ENCODE measurements around the gene CCL19. TPM values are rescaled to one million over a fixed set of nuclear protein-coding genes. Genes with fewer than 3 reads are reported as not detected.
"Not testable (repeated sequence)": the region's sequence is repeated elsewhere in the genome, so short reads cannot be mapped to it uniquely, and the experiment has no call there.

Gene CCL19
- not detected for total RNA-seq

- Mint-ChIP-seq H3K36me3 (ENCODE audit: low read depth) (no peaks in the 10 kb centered on the region), H3K4me3 (no peak within 1 kb of the TSS), H3K27me3 (no peaks in the 10 kb centered on the region), H3K27ac (no peak within 1 kb of the TSS), H3K4me1 (no peaks in the 10 kb centered on the region), H3K9me3 (no peaks in the 10 kb centered on the region)
- ChIA-PET CTCF (interaction anchor here (0.9 to 1.2 kb wide), 2 partner anchors 9 to 11 kb away, joined by 3 to 5 read pairs; no protein-coding TSS in a partner anchor), POLR2A (no interaction called here)
- no peak for DNase-seq
Observed at GRCh38 chr9:34690983-34691935, at the start of gene CCL19. Gene CCL19 (minus strand): TSS chr9:34691276. CDS start chr9:34691139, 137 bp downstream.

DNA sequence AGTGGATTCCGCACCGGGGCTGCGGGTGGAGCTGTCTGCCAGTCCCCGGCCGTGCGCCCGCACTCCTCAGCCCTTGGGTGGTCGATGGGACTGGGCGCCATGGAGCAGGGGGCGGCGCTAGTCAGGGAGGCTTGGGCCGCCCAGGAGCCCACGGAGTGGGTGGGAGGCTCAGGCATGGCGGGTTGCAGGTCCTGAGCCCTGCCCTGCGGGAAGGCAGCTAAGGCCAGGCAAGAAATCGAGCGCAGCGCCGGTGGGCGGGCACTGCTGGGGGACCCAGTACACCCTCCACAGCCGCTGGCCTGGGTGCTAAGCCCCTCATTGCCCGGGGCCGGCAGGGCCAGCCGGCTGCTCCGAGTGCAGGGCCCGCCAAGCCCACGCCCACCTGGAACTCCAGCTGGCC is 49.1 kb upstream of the CCL19 start:
- H3K27me3 Mint-ChIP-seq; H3K4me1 Mint-ChIP-seq; H3K9me3 Mint-ChIP-seq; H3K27ac Mint-ChIP-seq; H3K4me3 Mint-ChIP-seq; POLR2A ChIA-PET; DNase-seq; H3K36me3 Mint-ChIP-seq (ENCODE audit: low read depth): not testable (repeated sequence)
- CTCF ChIA-PET, result interaction anchor here (0.7 kb wide), 1 partner anchor 28 kb away, joined by 3 read pairs; no protein-coding TSS in a partner anchor

DNA sequence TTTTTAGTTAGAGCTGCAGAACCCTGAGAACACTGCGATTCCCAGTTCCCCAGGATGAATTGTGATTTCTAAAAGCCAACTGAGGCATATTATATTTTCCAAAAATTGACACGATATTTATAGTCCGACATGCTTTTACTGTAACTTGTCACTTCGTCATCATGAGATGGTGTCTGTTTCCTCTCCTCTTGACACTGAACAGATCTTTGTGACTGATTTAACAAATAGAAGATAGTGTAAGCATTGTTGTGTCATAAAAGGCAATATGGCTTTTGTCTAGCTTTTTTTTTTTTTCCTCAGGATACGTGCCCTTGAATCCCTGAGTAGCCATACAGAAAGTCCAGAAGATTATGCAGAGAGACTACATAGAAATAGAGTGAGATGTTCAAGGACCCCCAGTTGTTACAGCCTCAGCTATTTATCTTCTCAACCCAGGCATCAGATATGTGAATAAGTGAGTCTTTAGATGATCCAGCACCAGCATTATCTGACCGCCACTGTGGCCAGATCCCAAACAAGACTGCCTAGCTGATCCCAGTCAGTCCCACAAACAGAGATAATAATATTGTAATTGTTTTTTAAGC is 46.7 kb upstream of the CCL19 start:
- Mint-ChIP-seq H3K27me3 (peaks cover 9% of the 10 kb centered on the region), H3K4me3 (no peak overlapping the region)

GRCh38 chr9:34734720-34735119 is 43.6 kb upstream of the CCL19 start:
- Mint-ChIP-seq H3K4me3 (no peak overlapping the region), H3K4me1 (no peaks in the 10 kb centered on the region), H3K9me3 (no peaks in the 10 kb centered on the region), H3K36me3 (ENCODE audit: low read depth) (no peaks in the 10 kb centered on the region), H3K27me3 (peaks cover 17% of the 10 kb centered on the region), H3K27ac (no peak overlapping the region)
- no peak for DNase-seq
- POLR2A ChIA-PET, result no interaction called here
- CTCF ChIA-PET, result no interaction called here

More for the DNA sequence above, 46.7 kb upstream of the CCL19 start:
- Mint-ChIP-seq H3K9me3 (no peaks in the 10 kb centered on the region), H3K36me3 (ENCODE audit: low read depth) (no peaks in the 10 kb centered on the region), H3K4me1 (no peaks in the 10 kb centered on the region), H3K27ac (no peak overlapping the region)
- ChIA-PET POLR2A (no interaction called here), CTCF (no interaction called here)
- DNase-seq, result no peak

DNA sequence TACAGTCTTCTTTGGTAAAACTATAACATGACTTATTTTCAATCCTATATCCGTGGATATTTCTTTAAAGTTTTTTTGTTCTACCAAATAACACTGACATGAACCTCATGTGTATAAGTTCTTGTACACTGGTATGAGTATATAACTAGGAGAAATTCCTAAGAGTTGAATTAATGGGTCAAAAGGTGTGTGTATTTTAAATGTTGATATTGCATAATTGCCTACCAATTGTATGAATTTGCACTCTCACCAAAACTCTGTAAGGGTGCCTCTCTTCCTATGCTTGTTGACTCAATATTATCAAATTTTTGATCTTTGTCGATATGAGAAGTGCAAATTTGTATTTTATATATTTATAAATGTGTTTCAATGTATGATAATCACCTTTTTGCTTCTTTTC is 41.8 kb upstream of the CCL19 start:
- H3K4me1 Mint-ChIP-seq, result no peaks in the 10 kb centered on the region
- H3K27ac Mint-ChIP-seq, result no peak overlapping the region
- no peaks in the 10 kb centered on the region for H3K36me3 Mint-ChIP-seq (ENCODE audit: low read depth)
- DNase-seq, result no peak
- no peaks in the 10 kb centered on the region for H3K9me3 Mint-ChIP-seq
- H3K27me3 Mint-ChIP-seq, result peaks cover 18% of the 10 kb centered on the region
- POLR2A ChIA-PET, result no interaction called here
- CTCF ChIA-PET, result no interaction called here
- no peak overlapping the region for H3K4me3 Mint-ChIP-seq

DNA sequence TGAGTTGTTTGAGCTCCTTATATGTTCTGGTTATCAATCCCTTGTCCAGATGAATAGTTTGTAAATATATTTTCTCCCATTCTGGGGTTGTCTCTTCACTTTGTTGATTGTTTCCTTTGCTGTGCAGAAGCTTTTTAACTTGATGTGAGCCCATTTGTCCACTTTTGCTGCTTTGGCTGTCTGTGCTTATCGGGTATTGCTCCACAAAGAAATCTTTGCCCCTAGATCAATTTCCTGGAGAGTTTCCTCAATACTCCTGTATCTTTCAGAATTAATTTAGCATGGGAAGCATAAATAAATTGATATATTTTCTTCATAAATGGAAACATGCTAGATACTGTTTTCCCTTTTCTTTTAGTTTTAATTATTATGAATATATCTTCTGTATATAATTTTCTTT is 41.4 kb upstream of the CCL19 start:
- no peak overlapping the region for H3K27ac Mint-ChIP-seq
- ChIA-PET CTCF (no interaction called here), POLR2A (no interaction called here)
- no peaks in the 10 kb centered on the region for H3K36me3 Mint-ChIP-seq (ENCODE audit: low read depth)
- H3K4me1 Mint-ChIP-seq, result no peaks in the 10 kb centered on the region
- peaks cover 18% of the 10 kb centered on the region for H3K27me3 Mint-ChIP-seq
- DNase-seq, result no peak
- no peaks in the 10 kb centered on the region for H3K9me3 Mint-ChIP-seq
- no peak overlapping the region for H3K4me3 Mint-ChIP-seq

GRCh38 chr9:34723141-34723540 is 32.1 kb upstream of the CCL19 start:
- no peaks in the 10 kb centered on the region for H3K36me3 Mint-ChIP-seq (ENCODE audit: low read depth)
- no peak overlapping the region for H3K27ac Mint-ChIP-seq
- no peak overlapping the region for H3K4me3 Mint-ChIP-seq
- H3K9me3 Mint-ChIP-seq, result no peaks in the 10 kb centered on the region
- H3K27me3 Mint-ChIP-seq, result peaks cover 9% of the 10 kb centered on the region
- no peaks in the 10 kb centered on the region for H3K4me1 Mint-ChIP-seq
- POLR2A ChIA-PET, result no interaction called here
- CTCF ChIA-PET, result no interaction called here
- no peak for DNase-seq

- H3K36me3 Mint-ChIP-seq (ENCODE audit: low read depth); DNase-seq; H3K27ac Mint-ChIP-seq; CTCF ChIA-PET; H3K9me3 Mint-ChIP-seq; H3K4me1 Mint-ChIP-seq; H3K27me3 Mint-ChIP-seq; H3K4me3 Mint-ChIP-seq: not testable (repeated sequence)
- POLR2A ChIA-PET, result interaction anchor here (0.9 kb wide), 1 partner anchor 10 kb away, joined by 3 read pairs; the partner anchor contains the start of gene CCL21
Observed at GRCh38 chr9:34719769-34720025, 28.6 kb upstream of the CCL19 start.

DNA sequence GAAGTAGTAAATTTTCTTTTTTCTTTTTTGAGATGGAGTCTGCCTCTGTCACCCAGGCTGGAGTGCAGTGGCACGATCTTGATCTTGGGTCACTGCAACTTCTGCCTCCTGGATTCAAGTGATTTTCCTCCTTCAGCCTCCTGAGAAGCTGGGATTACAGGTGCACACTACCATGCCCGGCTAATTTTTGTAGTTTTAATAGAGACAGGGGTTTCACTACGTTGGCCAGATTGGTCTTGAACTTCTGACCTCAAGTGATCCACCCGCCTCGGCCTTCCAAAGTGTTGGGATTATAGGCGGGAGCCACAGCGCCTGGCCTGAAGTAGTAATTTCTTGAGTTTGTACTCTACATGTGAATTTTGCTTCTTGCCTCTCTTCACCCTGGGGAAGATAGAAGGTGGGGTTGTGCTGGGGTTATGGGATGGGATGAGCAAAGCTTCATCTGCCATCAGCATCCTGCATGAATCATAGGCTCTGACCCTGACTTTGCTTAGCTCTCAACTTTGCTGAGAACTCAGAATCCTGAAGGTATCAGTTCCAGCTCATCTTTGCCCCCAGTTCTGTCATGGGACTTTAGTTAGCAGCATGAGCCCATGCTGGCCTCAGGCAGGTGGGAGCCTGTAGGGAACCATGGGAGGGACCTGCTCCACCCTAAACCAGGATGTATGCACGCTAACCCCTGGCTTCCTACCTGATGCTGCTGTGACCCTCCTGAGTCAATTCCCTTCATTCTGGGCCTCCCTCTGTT is 28.1 kb upstream of the CCL19 start:
- no peak overlapping the region for H3K4me3 Mint-ChIP-seq
- no peaks in the 10 kb centered on the region for H3K4me1 Mint-ChIP-seq
- no peaks in the 10 kb centered on the region for H3K36me3 Mint-ChIP-seq (ENCODE audit: low read depth)
- H3K27ac Mint-ChIP-seq, result no peak overlapping the region
- H3K9me3 Mint-ChIP-seq, result no peaks in the 10 kb centered on the region
- no peak for DNase-seq
- ChIA-PET POLR2A (interaction anchor here (0.9 kb wide), 1 partner anchor 9 kb away, joined by 3 read pairs; the partner anchor contains the start of gene CCL21), CTCF (no interaction called here)
- H3K27me3 Mint-ChIP-seq, result peaks cover 7% of the 10 kb centered on the region

DNA sequence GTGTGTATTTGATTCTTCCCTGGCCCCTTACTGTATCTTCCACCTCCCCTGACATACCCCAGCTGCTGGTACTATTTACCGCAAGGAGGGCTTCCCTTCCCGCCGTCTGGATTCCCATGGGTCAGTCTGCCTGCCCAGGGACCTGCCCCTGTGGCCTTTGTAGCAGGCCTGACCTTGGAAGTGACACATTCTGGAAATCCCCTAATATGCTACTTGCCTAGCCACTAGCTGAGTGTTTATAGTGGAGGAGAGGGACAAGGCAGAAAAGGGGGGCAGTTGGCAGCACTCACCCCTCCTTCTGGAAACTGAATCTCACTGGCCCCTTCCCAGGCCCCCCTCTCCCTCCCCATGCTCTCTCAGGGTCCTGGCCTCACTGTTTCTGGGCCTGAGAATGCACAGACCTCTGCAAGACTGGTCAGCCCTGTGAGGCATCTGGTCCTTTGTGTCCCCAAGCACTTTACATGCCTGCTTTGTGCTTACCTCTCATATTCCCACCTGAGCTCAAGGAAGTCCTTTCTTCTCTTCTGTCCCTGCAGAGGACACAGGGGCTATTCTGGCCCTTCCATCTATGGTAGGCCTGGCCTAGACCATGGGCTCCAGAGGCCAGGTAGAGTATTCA is 27.0 kb upstream of the CCL19 start:
- no peaks in the 10 kb centered on the region for H3K4me1 Mint-ChIP-seq
- H3K27me3 Mint-ChIP-seq, result peaks cover 14% of the 10 kb centered on the region
- no peak overlapping the region for H3K4me3 Mint-ChIP-seq
- no peak for DNase-seq
- ChIA-PET POLR2A (no interaction called here), CTCF (no interaction called here)
- H3K36me3 Mint-ChIP-seq (ENCODE audit: low read depth), result no peaks in the 10 kb centered on the region
- H3K9me3 Mint-ChIP-seq, result no peaks in the 10 kb centered on the region
- H3K27ac Mint-ChIP-seq, result no peak overlapping the region

GRCh38 chr9:34716711-34717110 is 25.6 kb upstream of the CCL19 start:
- Mint-ChIP-seq H3K27ac (no peak overlapping the region), H3K4me3 (no peak overlapping the region), H3K36me3 (ENCODE audit: low read depth) (no peaks in the 10 kb centered on the region), H3K27me3 (peaks cover 28% of the 10 kb centered on the region), H3K4me1 (no peaks in the 10 kb centered on the region), H3K9me3 (no peaks in the 10 kb centered on the region)
- ChIA-PET CTCF (interaction anchor here (1.4 kb wide), 1 partner anchor 14 kb away, joined by 7 read pairs; no protein-coding TSS in a partner anchor), POLR2A (no interaction called here)
- DNase-seq, result no peak

DNA sequence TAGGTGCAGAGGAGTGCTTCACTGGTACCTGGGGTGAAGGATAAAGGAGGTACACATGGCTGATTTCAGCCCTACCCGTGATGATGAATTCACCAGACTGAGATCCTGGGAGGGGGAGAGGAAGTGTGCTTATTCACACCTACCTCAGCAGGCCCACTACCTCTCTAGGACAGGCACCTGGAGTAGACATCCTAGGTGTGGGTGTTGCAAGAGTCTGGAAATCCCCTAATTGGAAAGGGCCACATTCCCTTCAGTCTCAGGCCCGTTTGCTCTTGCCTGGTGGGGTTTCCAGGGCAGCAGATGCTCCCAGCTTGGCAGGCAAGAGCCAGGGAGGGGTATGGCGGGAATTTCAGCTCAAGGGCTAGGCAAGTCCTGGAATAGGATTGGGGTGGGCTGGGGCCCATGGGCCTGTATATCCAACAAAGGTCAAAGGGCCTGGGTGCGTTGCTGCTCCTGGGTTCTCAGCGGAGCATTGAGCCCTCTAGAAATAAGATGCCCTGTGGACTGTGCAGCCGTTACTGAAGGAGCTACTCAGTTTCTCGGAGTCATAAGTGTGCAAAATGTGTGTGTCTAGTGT is 24.7 kb upstream of the CCL19 start:
- Mint-ChIP-seq H3K27me3 (peaks cover 23% of the 10 kb centered on the region), H3K27ac (no peak overlapping the region), H3K4me1 (no peaks in the 10 kb centered on the region), H3K4me3 (no peak overlapping the region), H3K36me3 (ENCODE audit: low read depth) (no peaks in the 10 kb centered on the region), H3K9me3 (no peaks in the 10 kb centered on the region)
- CTCF ChIA-PET, result interaction anchor here (0.9 to 1.3 kb wide), 3 partner anchors 13 to 113 kb away, joined by 3 read pairs; no protein-coding TSS in a partner anchor
- no peak for DNase-seq
- POLR2A ChIA-PET, result interaction anchor here (0.7 kb wide), 1 partner anchor 28 kb away, joined by 3 read pairs; no protein-coding TSS in a partner anchor

DNA sequence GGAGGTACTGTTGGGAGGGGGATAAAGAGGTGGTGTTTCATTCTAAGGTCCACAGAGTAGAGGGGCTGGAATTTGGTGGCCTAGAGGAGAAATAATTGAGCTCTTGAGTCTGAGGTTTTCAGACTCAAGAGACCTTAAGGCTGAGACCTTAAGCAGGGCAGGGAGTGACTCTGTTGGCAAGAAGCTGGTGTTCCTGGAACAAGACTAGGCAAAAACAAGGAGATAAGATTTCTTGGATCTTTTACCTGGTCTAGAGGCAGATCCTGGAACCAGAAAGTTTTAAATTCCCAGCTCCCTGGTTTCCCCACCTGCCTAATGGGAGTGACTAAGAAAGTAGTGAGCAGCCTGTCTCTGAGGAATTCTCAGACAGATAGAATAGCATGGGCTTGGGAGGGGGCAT is 22.9 kb upstream of the CCL19 start:
- POLR2A ChIA-PET, result no interaction called here
- Mint-ChIP-seq H3K27ac (no peak overlapping the region), H3K27me3 (peaks cover 22% of the 10 kb centered on the region), H3K36me3 (ENCODE audit: low read depth) (no peaks in the 10 kb centered on the region), H3K9me3 (no peaks in the 10 kb centered on the region), H3K4me1 (no peaks in the 10 kb centered on the region), H3K4me3 (no peak overlapping the region)
- no peak for DNase-seq
- CTCF ChIA-PET, result interaction anchor here (0.6 to 1.7 kb wide), 3 partner anchors 12 to 1233 kb away, joined by 3 to 4 read pairs (median 4); no protein-coding TSS in a partner anchor

All from activated CD4-positive, alpha-beta memory T cell treated with anti-CD3 and anti-CD28 coated beads, Interleukin-2, amount 10 ng/mL, durations not matched to agents 7 days and 5 days (primary cell).